HepG2 (cell line): ENCODE results near the gene FBXW8. TPM values are rescaled to one million over a fixed set of nuclear protein-coding genes. Genes with fewer than 3 reads are reported as not detected.

Experiments used
- ATAC-seq: fragments of 200-7000 bp; cut with Tn5 transposase; 3 replicates; pipeline ENCODE4 v1.9.1; 2020; ENCODE audit warnings: mild to moderate bottlenecking, moderate library complexity
- BruUV-seq: library from RNA; stranded (reverse); fragments of 400-500 nt; replicated peaks from 2 replicates; lab custom pipeline; 2021; lab: Mats Ljungman, UMichigan
- CTCF ChIA-PET: fragments of 300-600 bp; formaldehyde crosslinking; extraction: SDS; loops from one replicate; lab custom pipeline; 2021; ENCODE audit warnings: low total read pairs, inconsistent platforms, low intra/inter-chr PET ratio; lab: Yijun Ruan, JAX
- POLR2A ChIA-PET: fragments of 350-600 bp; sonication (Branson Sonifier 250); formaldehyde crosslinking; loops from one replicate; lab custom pipeline; 2020; ENCODE audit warnings: antibody characterized with exemption, inconsistent platforms; lab: Yijun Ruan, JAX
- DNase-seq: peaks from one replicate; pipeline ENCODE4 v3.0.0-alpha.2; 2015; ENCODE audit warnings: low spot score
- FAIRE-seq: peaks from 3 replicates; lab custom pipeline; 2011; peaks lifted over from hg19 to GRCh38; lab: Jason Lieb, UNC
- H2AFZ ChIP-seq: one replicate; pipeline ENCODE4 v1.6.1; 2011; ENCODE audit warnings: low read length, inconsistent platforms
- H3K27ac ChIP-seq: fragments of 300-600 bp; 3 replicates; pipeline ENCODE4 v1.8.0; 2011; ENCODE audit warnings: mixed run types, mild to moderate bottlenecking, mixed read lengths, low read length, inconsistent platforms; ENCODE audit not compliant: insufficient read depth; ENCODE audit errors: extremely low read length
- H3K27me3 ChIP-seq, 2 experiments: fragments of 200-600 bp in 1 of 2; 2 replicates in 1 of 2; 3 replicates in 1 of 2; pipeline versions ENCODE4 v1.6.0 to v1.8.0; 2011; ENCODE audit warnings: low read length in 2 of 2, mild to moderate bottlenecking in 2 of 2, moderate library complexity in 2 of 2, inconsistent platforms in 1 of 2; ENCODE audit not compliant: insufficient read depth in 2 of 2, control insufficient read depth in 1 of 2
- H3K36me3 ChIP-seq, 2 experiments: fragments of 200-600 bp in 1 of 2; replicated peaks in 1 of 2; 2 replicates in 1 of 2; 3 replicates in 1 of 2; pipeline versions ENCODE4 v1.5.1 to v1.8.0; 2011; ENCODE audit warnings: low read length in 2 of 2, inconsistent platforms in 1 of 2; ENCODE audit not compliant: insufficient read depth in 2 of 2, control insufficient read depth in 1 of 2
- H3K4me1 ChIP-seq: 2 replicates; pipeline ENCODE4 v1.5.1; 2012; ENCODE audit warnings: low read length, inconsistent platforms; ENCODE audit not compliant: insufficient read depth
- H3K4me2 ChIP-seq: 2 replicates; pipeline ENCODE4 v1.6.0; 2011; ENCODE audit warnings: low read depth, low read length, inconsistent platforms
- H3K4me3 ChIP-seq, 3 experiments: fragments of 200-600 bp in 1 of 3; sonication (generic), shearing (Covaris generic) in 1 of 3; replicated peaks in 1 of 3; 2 replicates each; pipeline ENCODE4 v1.5.1; 2011 to 2016; ENCODE audit warnings: low read length in 3 of 3, inconsistent platforms in 2 of 3, low read depth in 2 of 3, mild to moderate bottlenecking in 2 of 3, control low read depth in 1 of 3, mixed read lengths in 1 of 3; ENCODE audit not compliant: insufficient read depth in 1 of 3
- H3K79me2 ChIP-seq: one replicate; pipeline ENCODE4 v1.6.1; 2011; ENCODE audit warnings: low read length, inconsistent platforms; ENCODE audit not compliant: insufficient read depth
- H3K9ac ChIP-seq: 2 replicates; pipeline ENCODE4 v1.6.0; 2011; ENCODE audit warnings: mild to moderate bottlenecking, low read depth, low read length, inconsistent platforms; ENCODE audit not compliant: insufficient read depth
- H3K9me3 ChIP-seq: 2 replicates; pipeline ENCODE4 v1.5.1; 2012; ENCODE audit warnings: mild to moderate bottlenecking, low read length
- H4K20me1 ChIP-seq: 2 replicates; pipeline ENCODE4 v1.6.0; 2011; ENCODE audit warnings: inconsistent platforms, mild to moderate bottlenecking, low read length, moderate library complexity; ENCODE audit not compliant: insufficient read depth
- AGO2 ChIP-seq: fragments of 200-400 bp; formaldehyde crosslinking; optimal IDR thresholded peaks from 2 replicates; pipeline ENCODE3; 2017; ENCODE audit warnings: mild to moderate bottlenecking, low read depth, low read length, moderate library complexity
- DR1 ChIP-seq: sonication (generic); formaldehyde crosslinking; IDR thresholded peaks from 2 replicates; pipeline ENCODE4 v1.8.0; 2021; ENCODE audit warnings: mild to moderate bottlenecking, missing genetic modification reagents, inconsistent platforms
- RBM22 ChIP-seq: fragments of 200-400 bp; formaldehyde crosslinking; optimal IDR thresholded peaks from 2 replicates; pipeline ENCODE3; 2017; ENCODE audit warnings: mild to moderate bottlenecking, low read length, moderate library complexity
- ZNF687 ChIP-seq: sonication (generic); formaldehyde crosslinking; IDR thresholded peaks from 2 replicates; pipeline ENCODE4 v1.5.1; 2020; ENCODE audit warnings: mild to moderate bottlenecking, missing genetic modification reagents, moderate library complexity
- WGBS: methylation state at CpG from one replicate; pipeline ENCODE4 v1.1.6; 2017; ENCODE audit warnings: low lambda C conversion rate; 5-methylcytosine and 5-hydroxymethylcytosine counted together
- in situ Hi-C: cut with HindIII; loops from 2 replicates; pipeline ENCODE4 v1.10.0; 2017; ENCODE audit warnings: low pct_unique_long_range_greater_than_20kb; ENCODE audit not compliant: extremely low pct_ligation_motif_present
- intact Hi-C: fragments of 100-400 bp; cut with micrococcal nuclease; formaldehyde crosslinking; loops from one replicate; pipeline ENCODE4 v1.10.0; 2022; ENCODE audit not compliant: unreplicated experiment
- polyA plus RNA-seq, 8 experiments: library from polyadenylated mRNA; depleted of rRNA in 3 of 8; stranded (reverse) in 7 of 8; unstranded in 1 of 8; fragments of >200 nt; fragmentation: Illumina TruSeq in 4 of 8; extraction: Trizol in 4 of 8; gene quantifications; 2 replicates each; pipeline versions ENCODE4 v1.2.1 to v1.2.3, GENCODE V29; 2011 to 2016; ENCODE audit warnings: low read depth in 4 of 8, missing spikeins in 1 of 8, mixed read lengths in 1 of 8; ENCODE audit not compliant: insufficient read depth in 1 of 8
- total RNA-seq, 5 experiments: library from RNA; depleted of rRNA; stranded (reverse); fragments of >200 nt; fragmentation: Illumina TruSeq; extraction: Trizol; gene quantifications; 2 replicates each; pipeline ENCODE4 v1.2.3, GENCODE V29; 2016; ENCODE audit warnings: low read depth in 1 of 5
- TF ChIP-seq, protein P1 (sequence below): sonication (generic); formaldehyde crosslinking; IDR thresholded peaks from 2 replicates; pipeline ENCODE4 v1.5.1; 2020; ENCODE audit warnings: missing genetic modification reagents, mild to moderate bottlenecking, borderline replicate concordance

The FBXW8 gene
- total and polyA plus RNA-seq, 2 of the 13 experiments (the other 11 are each of a cell fraction or from before 2014, with no cell fraction given) = 5.1 to 5.9 TPM

DNA sequence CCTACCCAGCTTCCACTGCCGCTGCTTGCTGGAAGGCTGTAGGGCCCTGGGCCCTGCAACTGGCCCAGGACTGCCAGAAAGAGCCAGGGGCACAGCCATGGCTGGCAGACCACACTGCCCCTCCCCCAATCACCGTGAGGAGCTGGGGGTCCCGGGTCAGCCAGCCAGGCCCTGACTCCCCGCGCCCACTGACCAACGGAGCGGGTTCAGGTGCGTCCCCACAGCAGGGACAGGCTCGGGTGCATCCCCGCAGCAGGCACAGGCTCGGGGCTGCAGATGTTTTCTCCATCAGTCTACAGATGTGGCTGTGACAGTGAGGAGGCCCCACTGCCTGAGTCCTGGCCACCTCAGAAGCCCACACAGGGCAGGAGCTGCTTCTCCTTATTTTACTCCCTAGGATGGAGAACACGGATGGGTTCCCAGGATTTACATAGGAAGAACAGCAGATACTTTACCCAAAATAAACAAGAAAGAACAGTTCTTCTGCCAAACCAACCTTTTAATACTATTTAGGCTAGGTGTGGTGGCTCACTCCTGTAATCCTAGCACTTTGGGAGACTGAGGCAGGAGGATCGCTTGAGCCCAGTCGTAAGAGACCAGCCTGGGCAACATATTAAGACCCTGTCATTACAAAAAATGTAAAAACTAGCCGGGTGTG lies 127.4 kb downstream of the FBXW8 start:
- 96% methylated on average over 4 of the region's 15 CpGs for WGBS
- no peak overlapping the region for H2AFZ ChIP-seq
- intact Hi-C loops (no loop called here), in situ Hi-C loops (no loop called here)
- H3K9ac ChIP-seq = no peak overlapping the region
- H3K79me2 ChIP-seq = no peaks in the 10 kb centered on the region
- no TSS peak for BruUV-seq
- peaks cover 19% of the 10 kb centered on the region for H3K4me1 ChIP-seq
- no peaks in the 10 kb centered on the region for H3K9me3 ChIP-seq
- H3K36me3 ChIP-seq = peaks cover 5 to 16% of the 10 kb centered on the region in 2 experiments; a peak in 4 of 5 replicates
- no peaks in the 10 kb centered on the region for H3K27me3 ChIP-seq
- DNase-seq (no peak), ATAC-seq (no peak), FAIRE-seq (no peak)
- peak overlapping the region; percentile 35 for H3K27ac ChIP-seq
- POLR2A ChIA-PET = no interaction called here
- CTCF ChIA-PET = no interaction called here
- H3K4me3 ChIP-seq = no peak overlapping the region
- H4K20me1 ChIP-seq = no peaks in the 10 kb centered on the region
- no peak overlapping the region for H3K4me2 ChIP-seq
- TF ChIP-seq DR1 (CRISPR knock-in tag) (no peak), RBM22 (peak; percentile 42), ZNF687 (0 out of 2 replicates have a peak, but pooled peaks have one; percentile 13), AGO2 (peak; percentile 87)
- TF ChIP-seq, protein P1, sequence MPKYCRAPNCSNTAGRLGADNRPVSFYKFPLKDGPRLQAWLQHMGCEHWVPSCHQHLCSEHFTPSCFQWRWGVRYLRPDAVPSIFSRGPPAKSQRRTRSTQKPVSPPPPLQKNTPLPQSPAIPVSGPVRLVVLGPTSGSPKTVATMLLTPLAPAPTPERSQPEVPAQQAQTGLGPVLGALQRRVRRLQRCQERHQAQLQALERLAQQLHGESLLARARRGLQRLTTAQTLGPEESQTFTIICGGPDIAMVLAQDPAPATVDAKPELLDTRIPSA = no peak
